OCI-LY7 (cell line): ENCODE data around the gene LRFN2. TPM values are rescaled to one million over a fixed set of nuclear protein-coding genes. Genes with fewer than 3 reads are reported as not detected.

ENCODE experiments used
- BruUV-seq: library from RNA; stranded (reverse); fragments of 400-500 nt; replicated peaks from 2 replicates; lab custom pipeline; 2021; lab: Mats Ljungman, UMichigan
- CTCF ChIA-PET: fragments of 300-600 bp; sonication (Branson Sonifier 250); formaldehyde crosslinking; loops from one replicate; lab custom pipeline; 2022; ENCODE audit warnings: antibody characterized with exemption; ENCODE audit not compliant: unreplicated experiment; lab: Charles Lee
- POLR2A ChIA-PET: fragments of 300-600 bp; sonication (Branson Sonifier 250); formaldehyde crosslinking; loops from one replicate; lab custom pipeline; 2022; ENCODE audit warnings: antibody characterized with exemption; lab: Charles Lee
- DNase-seq: peaks from one replicate; pipeline ENCODE4 v3.0.0-alpha.2; 2015; ENCODE audit warnings: low spot score
- H2AFZ ChIP-seq: fragments of 200-600 bp; sonication (generic), shearing (Covaris generic); 2 replicates; pipeline ENCODE4 v1.6.1; 2014; ENCODE audit warnings: mild to moderate bottlenecking, antibody characterized with exemption, low read length, moderate library complexity
- H3K27ac ChIP-seq: fragments of 200-600 bp; sonication (generic); 2 replicates; pipeline ENCODE4 v1.5.1; 2014; ENCODE audit warnings: mixed run types, low read depth, mild to moderate bottlenecking, moderate library complexity, low read length, inconsistent platforms; ENCODE audit not compliant: poor library complexity, severe bottlenecking
- H3K36me3 ChIP-seq: fragments of 200-600 bp; sonication (generic); 2 replicates; pipeline ENCODE4 v1.6.1; 2014; ENCODE audit warnings: mild to moderate bottlenecking, antibody characterized with exemption, low read length, moderate library complexity, mixed read lengths; ENCODE audit not compliant: insufficient read depth
- H3K4me1 ChIP-seq: fragments of 200-600 bp; sonication (generic); 2 replicates; pipeline ENCODE4 v1.5.1; 2014; ENCODE audit warnings: mild to moderate bottlenecking, low read length; ENCODE audit not compliant: insufficient read depth, poor library complexity, severe bottlenecking
- H3K4me2 ChIP-seq: fragments of 200-600 bp; sonication (generic); 2 replicates; pipeline ENCODE4 v1.6.1; 2014; ENCODE audit warnings: mild to moderate bottlenecking, low read length
- H3K4me3 ChIP-seq: fragments of 200-600 bp; sonication (generic); 2 replicates; pipeline ENCODE4 v1.5.1; 2014; ENCODE audit warnings: mild to moderate bottlenecking, low read depth, low read length; ENCODE audit not compliant: poor library complexity, severe bottlenecking
- H3K79me2 ChIP-seq: fragments of 200-600 bp; sonication (generic); 2 replicates; pipeline ENCODE4 v1.6.1; 2016; ENCODE audit warnings: low read depth, mild to moderate bottlenecking, low read length, moderate library complexity, mixed read lengths; ENCODE audit not compliant: insufficient read depth
- H3K9me2 ChIP-seq: fragments of 200-600 bp; sonication (generic); 2 replicates; pipeline ENCODE4 v1.6.1; 2016; ENCODE audit warnings: mild to moderate bottlenecking, low read length, mixed read lengths; ENCODE audit not compliant: insufficient read depth
- H3K9me3 ChIP-seq: fragments of 200-600 bp; sonication (generic); 2 replicates; pipeline ENCODE4 v1.6.1; 2014; ENCODE audit warnings: mild to moderate bottlenecking, mixed run types, low read length, mixed read lengths
- H4K20me1 ChIP-seq: fragments of 200-600 bp; sonication (generic); 2 replicates; pipeline ENCODE4 v1.6.1; 2014; ENCODE audit warnings: mild to moderate bottlenecking, antibody characterized with exemption, low read length, moderate library complexity, mixed read lengths; ENCODE audit not compliant: insufficient read depth
- EZH2phosphoT487 ChIP-seq: fragments of 200-600 bp; sonication (generic); IDR thresholded peaks from 2 replicates; pipeline ENCODE4 v1.6.1; 2018; ENCODE audit warnings: low read depth, borderline replicate concordance, mild to moderate bottlenecking, mixed run types, antibody characterized with exemption, low read length, moderate library complexity, mixed read lengths
- intact Hi-C: fragments of 100-400 bp; cut with micrococcal nuclease; formaldehyde crosslinking; loops from one replicate; pipeline ENCODE4 v1.10.0; 2022; ENCODE audit not compliant: unreplicated experiment
- total RNA-seq, 2 experiments: library from RNA; depleted of rRNA in 1 of 2; stranded (reverse); fragments of >200 nt in 1 of 2; shearing (Covaris generic) in 1 of 2; gene quantifications; 2 replicates each; pipeline ENCODE4 v1.2.3, GENCODE V29; 2014 to 2022
- TF ChIP-seq, protein P1 (sequence below): fragments of 200-600 bp; sonication (generic); conservative IDR thresholded peaks from 2 replicates; pipeline ENCODE4 v1.5.1; 2014; ENCODE audit warnings: mild to moderate bottlenecking, antibody characterized with exemption, low read length, moderate library complexity, mixed read lengths

Gene LRFN2
- total RNA-seq, 2 experiments from 2014 or later, result not detected

DNA sequence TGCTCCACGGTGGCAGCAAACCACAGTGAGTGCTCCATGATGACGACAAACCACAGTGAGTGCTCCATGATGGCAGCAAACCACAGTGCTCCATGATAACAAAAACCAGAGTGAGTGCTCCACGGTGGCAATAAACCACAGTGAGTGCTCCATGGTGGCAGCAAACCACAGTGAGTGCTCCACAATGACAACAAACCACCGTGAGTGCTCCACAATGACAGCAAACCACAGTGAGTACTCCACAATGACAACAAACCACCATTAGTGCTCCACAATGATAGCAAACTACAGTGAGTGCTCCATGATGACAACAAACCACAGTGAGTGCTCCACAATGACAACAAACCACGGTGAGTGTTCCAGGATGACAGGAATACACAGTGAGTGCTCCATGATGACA lies 36.0 kb upstream of the LRFN2 start:
- ChIA-PET CTCF (no interaction called here), POLR2A (no interaction called here)
- DNase-seq, result no peak
- intact Hi-C loops, result no loop called here
- no peaks in the 10 kb centered on the region for H4K20me1 ChIP-seq
- H3K9me2 ChIP-seq, result no peaks in the 10 kb centered on the region
- no peaks in the 10 kb centered on the region for H3K9me3 ChIP-seq
- no TSS peak for BruUV-seq
- no peak overlapping the region for H3K27ac ChIP-seq
- H3K36me3 ChIP-seq, result no peaks in the 10 kb centered on the region
- no peaks in the 10 kb centered on the region for H3K4me1 ChIP-seq
- no peaks in the 10 kb centered on the region for H3K79me2 ChIP-seq
- no peak overlapping the region for H3K4me2 ChIP-seq
- TF ChIP-seq, protein P1, sequence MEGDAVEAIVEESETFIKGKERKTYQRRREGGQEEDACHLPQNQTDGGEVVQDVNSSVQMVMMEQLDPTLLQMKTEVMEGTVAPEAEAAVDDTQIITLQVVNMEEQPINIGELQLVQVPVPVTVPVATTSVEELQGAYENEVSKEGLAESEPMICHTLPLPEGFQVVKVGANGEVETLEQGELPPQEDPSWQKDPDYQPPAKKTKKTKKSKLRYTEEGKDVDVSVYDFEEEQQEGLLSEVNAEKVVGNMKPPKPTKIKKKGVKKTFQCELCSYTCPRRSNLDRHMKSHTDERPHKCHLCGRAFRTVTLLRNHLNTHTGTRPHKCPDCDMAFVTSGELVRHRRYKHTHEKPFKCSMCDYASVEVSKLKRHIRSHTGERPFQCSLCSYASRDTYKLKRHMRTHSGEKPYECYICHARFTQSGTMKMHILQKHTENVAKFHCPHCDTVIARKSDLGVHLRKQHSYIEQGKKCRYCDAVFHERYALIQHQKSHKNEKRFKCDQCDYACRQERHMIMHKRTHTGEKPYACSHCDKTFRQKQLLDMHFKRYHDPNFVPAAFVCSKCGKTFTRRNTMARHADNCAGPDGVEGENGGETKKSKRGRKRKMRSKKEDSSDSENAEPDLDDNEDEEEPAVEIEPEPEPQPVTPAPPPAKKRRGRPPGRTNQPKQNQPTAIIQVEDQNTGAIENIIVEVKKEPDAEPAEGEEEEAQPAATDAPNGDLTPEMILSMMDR, result no peak
- no peak for TF ChIP-seq EZH2phosphoT487
- no peak overlapping the region for H2AFZ ChIP-seq
- no peak overlapping the region for H3K4me3 ChIP-seq

DNA sequence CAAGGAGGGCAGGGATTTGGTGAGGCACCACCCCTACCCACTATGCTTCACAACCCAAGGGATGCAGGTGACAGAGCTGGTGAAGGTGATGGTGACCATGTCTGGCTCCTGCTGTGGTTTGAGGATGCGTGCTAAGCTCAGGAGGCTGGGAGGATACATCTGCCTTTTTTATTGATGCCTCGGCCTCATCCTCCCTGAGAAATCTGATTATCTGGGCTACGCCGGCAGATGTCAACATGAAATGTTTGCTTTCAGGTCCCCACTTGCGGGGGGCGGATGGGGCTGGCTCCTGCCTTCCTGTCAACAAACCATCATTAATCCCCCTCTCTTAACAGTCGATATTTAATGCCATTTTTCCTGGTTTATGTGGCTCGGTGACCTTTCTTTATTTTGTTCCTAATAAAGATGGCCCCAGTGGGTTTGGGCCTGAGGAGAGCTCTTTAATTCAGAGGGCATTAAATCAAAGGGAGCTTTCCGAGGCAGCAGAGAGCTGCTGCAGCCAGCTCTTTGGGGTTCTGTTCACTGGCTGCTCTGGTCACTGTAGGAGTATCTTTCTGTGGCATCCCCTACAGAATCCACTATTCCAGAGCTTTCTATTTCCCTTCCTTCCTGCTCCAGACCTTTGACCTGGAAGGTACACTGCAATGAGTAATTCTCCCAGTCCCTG lies 33.5 kb upstream of the LRFN2 start:
- POLR2A ChIA-PET, result interaction anchor here (0.7 kb wide), 1 partner anchor 74 kb away, joined by 3 read pairs; no protein-coding TSS in a partner anchor
- no TSS peak for BruUV-seq

DNA sequence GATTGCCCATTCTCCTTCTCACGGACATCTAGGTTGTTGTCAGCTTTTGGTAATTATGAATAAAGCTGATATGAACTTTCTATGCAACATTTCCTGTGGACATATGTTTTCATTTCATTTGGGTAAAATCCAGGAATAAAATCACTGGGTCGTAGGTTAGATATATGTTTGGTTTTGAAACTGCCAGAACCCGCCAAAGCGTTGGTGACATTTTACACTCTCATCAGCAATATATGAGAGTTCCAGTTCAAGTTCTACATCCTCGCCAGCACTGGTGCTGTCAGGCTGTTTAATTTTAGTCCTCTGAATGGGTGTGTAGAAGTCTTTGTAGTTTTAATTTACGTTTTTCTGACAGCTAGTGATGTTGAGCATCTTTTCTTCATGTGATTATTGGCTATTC lies 27.5 kb upstream of the LRFN2 start:
- H3K9me3 ChIP-seq, result no peaks in the 10 kb centered on the region
- no peaks in the 10 kb centered on the region for H4K20me1 ChIP-seq
- intact Hi-C loops, result no loop called here
- H2AFZ ChIP-seq, result no peak overlapping the region
- H3K27ac ChIP-seq, result no peak overlapping the region
- H3K79me2 ChIP-seq, result no peaks in the 10 kb centered on the region
- POLR2A ChIA-PET, result no interaction called here
- no peaks in the 10 kb centered on the region for H3K4me1 ChIP-seq
- no peaks in the 10 kb centered on the region for H3K9me2 ChIP-seq
- no peaks in the 10 kb centered on the region for H3K36me3 ChIP-seq
- no peak for TF ChIP-seq EZH2phosphoT487
- TF ChIP-seq, protein P1, result no peak
- no peak overlapping the region for H3K4me2 ChIP-seq
- H3K4me3 ChIP-seq, result no peak overlapping the region
- no TSS peak for BruUV-seq
- DNase-seq, result no peak
- CTCF ChIA-PET, result no interaction called here

More for the DNA sequence above, 33.5 kb upstream of the LRFN2 start:
- Histone ChIP-seq H3K9me3 (no peaks in the 10 kb centered on the region), H3K4me3 (no peak overlapping the region), H3K36me3 (no peaks in the 10 kb centered on the region), H2AFZ (no peak overlapping the region), H4K20me1 (no peaks in the 10 kb centered on the region), H3K4me1 (no peaks in the 10 kb centered on the region), H3K4me2 (no peak overlapping the region), H3K79me2 (no peaks in the 10 kb centered on the region), H3K9me2 (no peaks in the 10 kb centered on the region), H3K27ac (no peak overlapping the region)
- TF ChIP-seq EZH2phosphoT487, result no peak
- TF ChIP-seq, protein P1, result no peak
- no peak for DNase-seq
- CTCF ChIA-PET, result no interaction called here
- intact Hi-C loops, result no loop called here
